ENCODE results near the gene BCL10.

BCL10 gene

GRCh38 chr1:85284202-85284601 is 7.8 kb upstream of the BCL10 start:
- Histone ChIP-seq H3K4me3 (IDR thresholded peaks at IDR 0.05; ENCODE audit: insufficient read depth, low read depth, low read length) (no peak overlapping the region), H4K20me1 (ENCODE audit: insufficient read depth) (no peaks in the 10 kb centered on the region), H3K27me3 (ENCODE audit: insufficient read depth, low read depth) (no peaks in the 10 kb centered on the region), H3K4me1 (ENCODE audit: low read depth, poor library complexity, severe bottlenecking) (no peaks in the 10 kb centered on the region), H3K9ac (no peak overlapping the region), H3K4me2 (no peak overlapping the region), H3K79me2 (ENCODE audit: insufficient read depth, low read depth) (no peaks in the 10 kb centered on the region), H3K27ac (no peak overlapping the region), H2AFZ (ENCODE audit: low read depth) (no peak overlapping the region), H3K36me3 (ENCODE audit: insufficient read depth) (no peaks in the 10 kb centered on the region)
- TF ChIP-seq, protein P1, sequence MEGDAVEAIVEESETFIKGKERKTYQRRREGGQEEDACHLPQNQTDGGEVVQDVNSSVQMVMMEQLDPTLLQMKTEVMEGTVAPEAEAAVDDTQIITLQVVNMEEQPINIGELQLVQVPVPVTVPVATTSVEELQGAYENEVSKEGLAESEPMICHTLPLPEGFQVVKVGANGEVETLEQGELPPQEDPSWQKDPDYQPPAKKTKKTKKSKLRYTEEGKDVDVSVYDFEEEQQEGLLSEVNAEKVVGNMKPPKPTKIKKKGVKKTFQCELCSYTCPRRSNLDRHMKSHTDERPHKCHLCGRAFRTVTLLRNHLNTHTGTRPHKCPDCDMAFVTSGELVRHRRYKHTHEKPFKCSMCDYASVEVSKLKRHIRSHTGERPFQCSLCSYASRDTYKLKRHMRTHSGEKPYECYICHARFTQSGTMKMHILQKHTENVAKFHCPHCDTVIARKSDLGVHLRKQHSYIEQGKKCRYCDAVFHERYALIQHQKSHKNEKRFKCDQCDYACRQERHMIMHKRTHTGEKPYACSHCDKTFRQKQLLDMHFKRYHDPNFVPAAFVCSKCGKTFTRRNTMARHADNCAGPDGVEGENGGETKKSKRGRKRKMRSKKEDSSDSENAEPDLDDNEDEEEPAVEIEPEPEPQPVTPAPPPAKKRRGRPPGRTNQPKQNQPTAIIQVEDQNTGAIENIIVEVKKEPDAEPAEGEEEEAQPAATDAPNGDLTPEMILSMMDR (conservative IDR thresholded peaks at IDR 0.05; ENCODE audit: low read depth, low read length) = no peak

DNA sequence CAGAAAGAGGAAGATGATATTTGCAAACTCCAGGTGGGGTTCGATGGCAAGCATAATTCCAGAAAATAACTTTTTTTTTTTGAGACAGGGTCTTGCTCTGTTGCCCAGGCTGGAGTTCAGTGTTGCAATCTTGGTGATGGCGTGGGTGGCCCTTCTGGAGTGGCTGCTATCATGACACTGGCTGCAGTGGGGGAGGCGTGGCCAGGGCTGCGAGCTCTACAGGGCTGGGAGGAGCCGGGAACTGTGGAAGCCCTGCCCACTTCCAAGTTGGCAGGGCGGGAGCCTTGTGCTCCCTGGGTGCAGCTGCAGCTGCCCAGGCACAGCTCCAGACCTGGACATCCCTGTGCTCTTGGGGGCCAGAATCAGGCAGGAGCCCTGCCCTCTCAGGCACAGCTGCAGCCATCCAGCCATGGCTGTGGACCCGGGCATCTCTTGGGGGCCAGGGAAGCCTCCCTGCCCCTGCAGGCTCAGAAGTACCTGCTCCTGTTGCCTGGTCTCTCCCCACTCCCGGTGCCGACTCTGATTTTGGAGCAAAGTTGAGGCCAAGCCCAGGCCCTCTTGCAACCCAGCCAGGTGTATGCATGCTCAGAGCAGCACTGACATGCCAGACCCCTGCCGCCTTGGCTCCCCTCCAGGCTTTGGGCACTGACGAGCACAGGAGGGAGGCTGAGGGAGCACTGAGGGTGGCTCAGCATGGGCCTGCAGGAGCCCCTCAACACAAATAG is 7.2 kb upstream of the BCL10 start:
- H3K4me3 ChIP-seq (IDR thresholded peaks at IDR 0.05; ENCODE audit: insufficient read depth, low read depth, low read length) = no peak overlapping the region
- no peaks in the 10 kb centered on the region for H3K79me2 ChIP-seq (ENCODE audit: insufficient read depth, low read depth)
- H3K4me1 ChIP-seq (ENCODE audit: low read depth, poor library complexity, severe bottlenecking) = no peaks in the 10 kb centered on the region
- no peaks in the 10 kb centered on the region for H3K27me3 ChIP-seq (ENCODE audit: insufficient read depth, low read depth)
- no peak overlapping the region for H3K27ac ChIP-seq
- no peak overlapping the region for H3K4me2 ChIP-seq
- TF ChIP-seq, protein P1 (conservative IDR thresholded peaks at IDR 0.05; ENCODE audit: low read depth, low read length) = no peak
- no peaks in the 10 kb centered on the region for H3K36me3 ChIP-seq (ENCODE audit: insufficient read depth)
- H3K9ac ChIP-seq = no peak overlapping the region
- H2AFZ ChIP-seq (ENCODE audit: low read depth) = no peak overlapping the region
- no peaks in the 10 kb centered on the region for H4K20me1 ChIP-seq (ENCODE audit: insufficient read depth)

- Histone ChIP-seq H3K9ac (no peak overlapping the region), H3K4me1 (ENCODE audit: low read depth, poor library complexity, severe bottlenecking) (no peaks in the 10 kb centered on the region), H3K4me3 (IDR thresholded peaks at IDR 0.05; ENCODE audit: insufficient read depth, low read depth, low read length) (no peak overlapping the region), H3K36me3 (ENCODE audit: insufficient read depth) (no peaks in the 10 kb centered on the region), H3K79me2 (ENCODE audit: insufficient read depth, low read depth) (no peaks in the 10 kb centered on the region), H4K20me1 (ENCODE audit: insufficient read depth) (no peaks in the 10 kb centered on the region), H3K4me2 (no peak overlapping the region), H3K27ac (no peak overlapping the region), H3K27me3 (ENCODE audit: insufficient read depth, low read depth) (no peaks in the 10 kb centered on the region), H2AFZ (ENCODE audit: low read depth) (no peak overlapping the region)
- TF ChIP-seq, protein P1 (conservative IDR thresholded peaks at IDR 0.05; ENCODE audit: low read depth, low read length) = no peak
Measured at GRCh38 chr1:85282424-85282823, 6.0 kb upstream of the BCL10 start.

DNA sequence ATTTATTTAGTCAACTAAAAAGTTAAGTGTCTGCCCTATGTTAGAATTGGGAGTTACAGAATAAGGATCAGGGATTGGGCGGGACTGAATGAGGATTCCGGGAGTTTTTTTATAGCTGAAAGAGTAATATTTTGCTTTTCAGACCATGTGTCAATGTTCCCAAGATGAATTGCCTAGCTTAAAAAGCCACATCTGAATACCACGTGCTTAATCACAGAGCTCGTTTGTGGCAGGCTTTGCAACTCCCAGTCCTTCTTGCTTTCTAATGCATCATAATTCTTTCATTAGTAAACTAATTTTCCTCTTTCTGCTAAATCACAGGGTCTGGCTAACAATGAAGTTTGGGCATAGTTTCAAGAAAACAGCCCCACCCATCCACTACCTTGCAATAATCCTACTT is 4.2 kb upstream of the BCL10 start:
- no peak overlapping the region for H3K27ac ChIP-seq
- no peak overlapping the region for H3K4me3 ChIP-seq (IDR thresholded peaks at IDR 0.05; ENCODE audit: insufficient read depth, low read depth, low read length)
- TF ChIP-seq, protein P1 (conservative IDR thresholded peaks at IDR 0.05; ENCODE audit: low read depth, low read length) = no peak

More for the DNA sequence above, 4.2 kb upstream of the BCL10 start:
- H2AFZ ChIP-seq (ENCODE audit: low read depth) = no peak overlapping the region
- no peak overlapping the region for H3K9ac ChIP-seq
- H3K79me2 ChIP-seq (ENCODE audit: insufficient read depth, low read depth) = peaks cover 3% of the 10 kb centered on the region
- no peaks in the 10 kb centered on the region for H3K36me3 ChIP-seq (ENCODE audit: insufficient read depth)
- no peaks in the 10 kb centered on the region for H4K20me1 ChIP-seq (ENCODE audit: insufficient read depth)
- H3K4me1 ChIP-seq (ENCODE audit: low read depth, poor library complexity, severe bottlenecking) = no peaks in the 10 kb centered on the region
- no peaks in the 10 kb centered on the region for H3K27me3 ChIP-seq (ENCODE audit: insufficient read depth, low read depth)
- no peak overlapping the region for H3K4me2 ChIP-seq

Data from KMS-11 (cell line).